Urothelium cell line (cell line): ENCODE data around the gene NXNL1.

ENCODE experiments used
- DNase-seq: peaks from one replicate; pipeline ENCODE4 v3.0.0; 2011; ENCODE audit warnings: low spot score, mixed read lengths
- FAIRE-seq: peaks from 2 replicates; lab custom pipeline; 2011; peaks lifted over from hg19 to GRCh38; lab: Jason Lieb, UNC

The NXNL1 gene

GRCh38 chr19:17423429-17424208, 37.1 kb downstream of the NXNL1 start:
- FAIRE-seq, result no peak

GRCh38 chr19:17421942-17422341, 38.8 kb downstream of the NXNL1 start:
- FAIRE-seq (no peak), DNase-seq (no peak)

More at GRCh38 chr19:17423429-17424208, 37.1 kb downstream of the NXNL1 start:
- DNase-seq, result no peak

DNA sequence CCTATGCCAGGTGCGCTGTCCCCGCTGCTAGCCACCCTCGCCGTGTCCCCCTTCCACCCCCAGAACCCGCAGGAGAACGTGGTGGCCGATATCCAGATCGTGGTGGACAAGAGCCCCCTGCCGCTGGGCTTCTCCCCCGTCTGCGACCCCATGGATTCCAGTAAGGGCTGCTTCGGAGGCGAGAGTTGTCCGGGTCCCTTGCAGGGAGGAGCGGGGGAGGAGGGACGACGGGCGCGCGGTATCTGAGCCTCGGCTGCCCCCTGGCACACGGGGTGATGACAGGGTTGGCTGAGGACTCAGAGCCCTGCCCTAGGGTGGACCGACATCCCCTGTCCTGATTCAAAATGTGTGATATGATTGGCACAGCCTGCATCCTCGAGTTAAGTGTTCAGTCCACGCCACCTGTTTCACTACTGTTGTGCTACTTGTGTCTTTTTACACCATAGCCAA, 40.2 kb downstream of the NXNL1 start:
- DNase-seq (peak; percentile 40), FAIRE-seq (no peak)

DNA sequence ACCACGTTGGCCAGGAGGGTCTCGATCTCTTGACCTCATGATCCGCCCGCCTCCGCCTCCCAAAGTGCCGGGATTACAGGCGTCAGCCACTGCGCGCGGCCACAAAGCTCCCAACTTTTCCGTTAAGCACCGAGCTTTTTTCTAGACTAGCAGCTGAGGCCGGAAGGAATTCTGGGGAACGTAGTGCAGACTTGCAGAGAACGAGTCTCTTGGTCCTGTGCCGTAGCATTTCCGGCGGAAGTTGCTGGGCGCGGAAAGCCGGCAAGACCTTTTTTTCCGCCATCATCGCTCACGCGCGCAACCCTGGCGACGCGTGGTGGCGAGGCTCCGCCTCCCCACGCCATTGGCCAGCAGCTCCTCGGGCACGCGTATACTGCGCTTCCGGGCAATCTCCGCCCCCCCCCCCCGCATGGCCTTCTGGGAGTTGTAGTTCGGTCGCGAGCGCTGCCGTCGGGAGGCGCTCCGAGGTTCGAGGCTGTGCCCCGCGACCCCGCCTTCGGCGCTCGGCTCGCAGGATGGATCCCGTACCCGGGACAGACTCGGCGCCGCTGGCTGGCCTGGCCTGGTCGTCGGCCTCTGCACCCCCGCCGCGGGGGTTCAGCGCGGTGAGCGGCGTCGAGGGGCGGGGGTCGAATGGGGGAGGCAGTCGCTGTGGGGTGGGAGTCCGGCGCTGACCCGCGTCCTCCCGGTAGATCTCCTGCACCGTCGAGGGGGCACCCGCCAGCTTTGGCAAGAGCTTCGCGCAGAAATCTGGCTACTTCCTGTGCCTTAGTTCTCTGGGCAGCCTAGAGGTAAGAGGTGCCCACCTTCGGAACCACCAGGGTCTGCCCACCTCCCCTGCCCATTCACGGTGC, 40.9 kb downstream of the NXNL1 start, which contains the start of gene MVB12A:
Gene MVB12A, plus strand, starts transcription at position 427 of the 854 bp plus-strand sequence. Its CDS starts 89 bp downstream, at position 516.
- peak; percentile 96 for DNase-seq
- no peak for FAIRE-seq

- no peak for DNase-seq
These were observed 41.5 kb downstream of the NXNL1 start for GRCh38 chr19:17419154-17419620.

DNA sequence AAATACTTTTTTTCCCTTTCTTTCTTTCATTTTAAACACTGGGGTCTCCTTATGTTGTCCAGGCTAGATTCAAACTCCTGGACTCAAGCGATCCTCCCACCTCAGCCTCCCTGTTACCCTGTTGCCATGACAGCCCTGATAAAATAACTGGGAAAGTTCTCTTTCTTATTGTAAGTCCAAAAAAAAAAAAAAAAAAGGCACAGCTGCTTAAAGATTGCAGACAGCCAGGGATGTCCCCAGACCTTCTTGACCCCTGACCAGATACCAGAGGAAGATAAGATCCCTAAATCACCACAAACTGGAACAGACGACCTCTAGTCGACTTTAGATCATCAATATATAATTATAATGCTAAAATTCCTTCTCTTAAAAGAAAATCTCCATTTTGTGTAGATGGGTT, 42.0 kb downstream of the NXNL1 start:
- FAIRE-seq (no peak), DNase-seq (no peak)

More at GRCh38 chr19:17419154-17419620, 41.5 kb downstream of the NXNL1 start:
- FAIRE-seq, result no peak

- FAIRE-seq (no peak), DNase-seq (no peak)
These were observed 45.6 kb downstream of the NXNL1 start for GRCh38 chr19:17415121-17415520.

DNA sequence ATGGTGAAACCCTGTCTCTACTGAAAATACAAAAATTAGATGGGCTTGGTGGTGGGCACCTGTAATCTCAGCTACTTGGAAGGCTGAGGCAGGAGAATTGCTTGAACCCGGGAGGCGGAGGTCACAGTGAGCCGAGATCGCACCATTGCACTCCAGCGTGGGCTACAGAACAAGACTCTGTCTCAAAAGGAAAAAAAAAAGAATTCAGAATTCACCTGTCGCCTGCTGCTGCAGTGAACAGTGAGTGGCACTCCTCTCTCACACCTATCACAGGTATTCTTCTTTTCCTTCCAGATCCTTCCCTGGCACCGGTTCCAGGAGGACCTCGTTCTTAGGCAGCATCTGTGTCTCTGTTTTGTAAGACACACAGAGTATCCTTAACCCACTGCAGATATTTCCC, 46.6 kb downstream of the NXNL1 start:
- DNase-seq (no peak), FAIRE-seq (no peak)

DNA sequence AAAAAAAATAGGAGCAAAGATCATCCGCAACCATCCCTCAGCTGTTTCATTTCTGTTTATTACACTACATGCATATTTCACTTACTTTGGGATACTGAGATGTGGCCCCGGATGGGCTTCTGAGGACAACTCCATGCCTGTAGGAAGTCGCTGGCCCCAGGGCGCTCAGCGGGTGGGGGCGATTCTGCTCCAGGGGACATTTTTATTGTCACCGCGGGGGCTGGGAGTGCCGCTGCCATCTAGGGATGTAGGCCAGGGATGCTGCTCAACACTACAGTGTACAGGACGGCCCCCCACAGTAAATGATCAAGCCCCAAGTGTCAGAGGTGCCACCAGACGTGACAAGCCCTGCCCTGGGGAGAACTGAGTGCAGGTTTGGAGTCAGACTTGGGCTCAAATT, 48.9 kb downstream of the NXNL1 start:
- FAIRE-seq (no peak), DNase-seq (no peak)

DNA sequence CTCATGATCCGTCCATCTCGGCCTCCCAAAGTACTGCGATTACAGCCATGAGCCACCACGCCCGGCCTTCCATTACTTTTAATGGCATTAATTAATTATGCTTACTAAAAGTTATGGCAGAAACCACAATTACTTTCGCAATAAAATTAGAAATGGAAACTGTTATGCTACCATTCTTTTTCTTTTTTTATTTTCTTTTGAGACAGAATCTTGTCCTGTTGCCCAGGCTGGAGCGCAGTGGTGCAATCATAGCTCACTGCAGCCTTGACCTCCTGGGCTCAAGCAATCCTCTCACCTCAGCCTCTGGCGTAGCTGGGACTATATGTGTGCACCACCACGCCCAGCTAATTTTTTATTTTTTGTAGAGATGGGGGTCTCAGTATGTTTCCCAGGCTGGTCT, 50.7 kb downstream of the NXNL1 start:
- no peak for DNase-seq
- no peak for FAIRE-seq

DNA sequence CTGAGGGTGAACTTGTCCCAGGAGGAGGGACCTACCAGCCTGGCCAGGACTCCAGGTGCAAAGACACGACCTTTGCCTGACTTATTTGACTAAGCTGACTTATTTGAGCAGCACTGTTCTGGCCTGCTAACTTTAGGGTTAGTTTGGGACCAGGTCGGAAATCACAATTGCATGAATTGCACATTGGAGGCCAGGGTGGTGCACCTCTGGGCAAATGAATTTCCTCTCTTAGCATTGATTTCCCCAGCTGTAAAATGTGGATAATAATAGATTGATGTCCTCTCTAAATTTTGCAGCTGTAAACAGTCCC, 53.9 kb downstream of the NXNL1 start:
- DNase-seq (no peak), FAIRE-seq (no peak)

DNA sequence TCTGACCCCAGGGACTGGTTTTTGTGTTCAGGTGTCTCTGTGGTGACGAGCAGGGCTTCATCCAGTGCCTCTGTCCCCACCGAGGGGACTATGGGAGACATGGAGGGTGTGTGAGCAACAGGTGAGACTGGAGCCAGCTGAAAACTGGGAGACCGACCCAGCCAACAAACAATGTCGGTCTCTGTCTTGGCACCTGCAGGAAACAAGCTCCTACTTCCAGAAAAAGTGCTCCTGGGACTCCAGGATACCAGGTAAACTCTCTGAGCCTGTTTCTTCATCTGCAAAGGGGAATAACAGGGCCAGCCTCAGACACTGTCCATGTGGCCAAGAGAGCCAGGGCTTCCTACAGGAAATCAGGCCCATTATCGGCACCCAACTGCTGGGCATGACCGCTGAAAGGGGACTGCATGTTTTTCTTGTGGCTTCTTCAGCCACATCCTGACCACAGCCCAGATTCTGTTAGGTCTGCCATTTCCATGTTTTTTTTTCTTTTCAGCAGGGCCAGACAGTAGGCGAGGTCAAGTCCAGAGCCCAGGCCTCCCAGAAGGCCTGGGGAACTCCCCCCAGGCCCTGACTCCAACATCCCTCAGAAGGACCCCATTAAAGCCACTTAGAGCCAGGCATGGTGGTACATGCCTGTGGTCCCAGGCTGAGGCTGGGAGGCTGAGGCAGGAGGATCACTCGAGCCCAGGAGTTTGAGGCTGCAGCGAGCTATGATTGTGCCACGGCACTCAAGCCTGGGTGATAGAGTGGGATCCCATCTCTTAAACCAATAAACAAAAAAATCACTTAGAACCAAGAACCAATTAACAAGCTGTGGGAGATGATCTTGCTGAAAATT, 54.5 kb downstream of the NXNL1 start:
- DNase-seq (no peak), FAIRE-seq (no peak)
